ENCODE results near the gene DISC1.
"Not testable (repeated sequence)": the region's sequence is repeated elsewhere in the genome, so short reads cannot be mapped to it uniquely, and the experiment has no call there.

Gene DISC1

GRCh38 chr1:231613419-231614349, 12.9 kb upstream of the DISC1 start:
- DNase-seq (ENCODE audit: insufficient read length, low spot score) = no peak

GRCh38 chr1:231616667-231617066, 9.9 kb upstream of the DISC1 start:
- FAIRE-seq (no peak), DNase-seq (ENCODE audit: insufficient read length, low spot score) (no peak)
- TF ChIP-seq POLR2A (IDR thresholded peaks at IDR 0.05; ENCODE audit: low read depth, low read length) = no peak

More at GRCh38 chr1:231613419-231614349, 12.9 kb upstream of the DISC1 start:
- FAIRE-seq = no peak
- TF ChIP-seq POLR2A (IDR thresholded peaks at IDR 0.05; ENCODE audit: low read depth, low read length) = no peak

GRCh38 chr1:231618609-231619256, 7.9 kb upstream of the DISC1 start:
- TF ChIP-seq POLR2A (IDR thresholded peaks at IDR 0.05; ENCODE audit: low read depth, low read length) = no peak
- DNase-seq (ENCODE audit: insufficient read length, low spot score) = no peak
- FAIRE-seq = no peak

- DNase-seq (ENCODE audit: insufficient read length, low spot score) (no peak), FAIRE-seq (no peak)
- no peak for TF ChIP-seq POLR2A (IDR thresholded peaks at IDR 0.05; ENCODE audit: low read depth, low read length)
Observed at GRCh38 chr1:231619257-231619634, 7.3 kb upstream of the DISC1 start.

- not testable (repeated sequence) for DNase-seq (ENCODE audit: insufficient read length, low spot score); FAIRE-seq
Observed at GRCh38 chr1:231625042-231625441, 1.5 kb upstream of the DISC1 start.

- no peak for FAIRE-seq
- no peak for DNase-seq (ENCODE audit: insufficient read length, low spot score)
- no peak for TF ChIP-seq POLR2A (IDR thresholded peaks at IDR 0.05; ENCODE audit: low read depth, low read length)
Observed at GRCh38 chr1:231625975-231626534, 535 bp upstream of the DISC1 start.

- DNase-seq (ENCODE audit: insufficient read length, low spot score) (no peak), FAIRE-seq (no peak)
- 0 out of 2 replicates have a peak, but pooled peaks have one; percentile 11 for TF ChIP-seq POLR2A (IDR thresholded peaks at IDR 0.05; ENCODE audit: low read depth, low read length)
Observed at GRCh38 chr1:231626951-231627614, 493 bp downstream of the DISC1 start.

GRCh38 chr1:231628207-231628876, 1.8 kb downstream of the DISC1 start:
- DNase-seq (ENCODE audit: insufficient read length, low spot score) = no peak

GRCh38 chr1:231629132-231629531, 2.5 kb downstream of the DISC1 start:
- FAIRE-seq (no peak), DNase-seq (ENCODE audit: insufficient read length, low spot score) (no peak)
- no peak for TF ChIP-seq POLR2A (IDR thresholded peaks at IDR 0.05; ENCODE audit: low read depth, low read length)

More at GRCh38 chr1:231628207-231628876, 1.8 kb downstream of the DISC1 start:
- TF ChIP-seq POLR2A (IDR thresholded peaks at IDR 0.05; ENCODE audit: low read depth, low read length) = no peak
- no peak for FAIRE-seq

GRCh38 chr1:231630558-231631205, 4.1 kb downstream of the DISC1 start:
- DNase-seq (ENCODE audit: insufficient read length, low spot score) = no peak
- FAIRE-seq = no peak
- TF ChIP-seq POLR2A (IDR thresholded peaks at IDR 0.05; ENCODE audit: low read depth, low read length) = no peak

- no peak for DNase-seq (ENCODE audit: insufficient read length, low spot score)
- no peak for FAIRE-seq
- no peak for TF ChIP-seq POLR2A (IDR thresholded peaks at IDR 0.05; ENCODE audit: low read depth, low read length)
Observed at GRCh38 chr1:231631717-231632116, 5.1 kb downstream of the DISC1 start.

GRCh38 chr1:231632119-231632518, 5.5 kb downstream of the DISC1 start:
- FAIRE-seq (no peak), DNase-seq (ENCODE audit: insufficient read length, low spot score) (no peak)
- no peak for TF ChIP-seq POLR2A (IDR thresholded peaks at IDR 0.05; ENCODE audit: low read depth, low read length)
